Ovary (tissue), 9 donors: ENCODE measurements around the gene MOV10. TPM values are rescaled to one million over a fixed set of nuclear protein-coding genes. Genes with fewer than 3 reads are reported as not detected.
"Not testable (repeated sequence)": the region's sequence is repeated elsewhere in the genome, so short reads cannot be mapped to it uniquely, and the experiment has no call there.

Experiments used
- DNase-seq, 5 donors: peaks; one replicate each; pipeline ENCODE4 v3.0.0-alpha.2; 2019 to 2020
- H3K27ac ChIP-seq, 2 donors: fragments of 200-600 bp; one replicate each; pipeline versions ENCODE4 v1.5.1 to v1.8.0; 2019 to 2022
- H3K27me3 ChIP-seq: fragments of 200-600 bp; one replicate; pipeline ENCODE4 v1.8.0; 2022
- H3K36me3 ChIP-seq: fragments of 200-600 bp; sonication (generic); one replicate; pipeline ENCODE4 v1.5.1; 2019
- H3K4me1 ChIP-seq: one replicate; pipeline ENCODE4 v1.8.1; 2013; ENCODE audit warnings: mild to moderate bottlenecking, moderate library complexity; ENCODE audit not compliant: insufficient read depth
- H3K4me3 ChIP-seq: fragments of 200-600 bp; sonication (generic); one replicate; pipeline ENCODE4 v1.5.1; 2017
- H3K9me3 ChIP-seq, 2 donors: fragments of 200-600 bp in 1 of 2; sonication (generic) in 1 of 2; one replicate each; pipeline versions ENCODE4 v1.5.1 to v1.8.1; 2013 to 2019; ENCODE audit warnings: mild to moderate bottlenecking in 1 of 2, moderate library complexity in 1 of 2
- EP300 ChIP-seq: sonication (generic); formaldehyde crosslinking; IDR thresholded peaks from one replicate; pipeline ENCODE4 v1.6.1; 2017; ENCODE audit warnings: antibody characterized with exemption
- POLR2A ChIP-seq: fragments of 450-650 bp; IDR thresholded peaks from one replicate; pipeline ENCODE4 v1.6.1; 2017; ENCODE audit warnings: antibody characterized with exemption, mild to moderate bottlenecking, moderate library complexity
- WGBS, 3 donors: extraction: QIAGEN DNeasy Blood & Tissue Kit in 1 of 3; methylation state at CpG; one replicate each; pipeline versions ENCODE4 v1.1.5 to v1.1.7; 2013 to 2017; 5-methylcytosine and 5-hydroxymethylcytosine counted together
- intact Hi-C, 4 donors: fragments of 100-400 bp; cut with DNase I; formaldehyde crosslinking; loops; one replicate each; pipeline versions ENCODE4 v1.11.0 to v1.15.1; 2022 to 2023
- polyA plus RNA-seq, 2 donors: library from polyadenylated mRNA; stranded (reverse); fragments of 200-250 nt in 1 of 2; fragments of 350-450 nt in 1 of 2; fragmentation: Illumina TruSeq in 1 of 2; extraction: RNeasy Lipid Tissue Mini Kit (QIAGEN cat#74804) in 1 of 2; gene quantifications; one replicate each; pipeline ENCODE4 v1.2.3, GENCODE V29; 2013 to 2014
- total RNA-seq, 7 donors: library from RNA; depleted of rRNA in 2 of 7; stranded (reverse); fragments of >200 nt in 2 of 7; fragmentation: NEBNext Ultra II Directional in 3 of 7; extraction: Animal tissue kit (Norgen Biotek cat#: 25700) in 3 of 7; gene quantifications; one replicate each; pipeline versions ENCODE4 v1.1.0 to v1.2.4, GENCODE V29; 2016 to 2023
- TF ChIP-seq, protein P1 (sequence below), 3 donors: fragments of 450-650 bp in 2 of 3; fragments of 200-600 bp in 1 of 3; IDR thresholded peaks; one replicate each; pipeline versions ENCODE4 v1.5.1 to v1.8.0; 2016 to 2022; ENCODE audit warnings: antibody characterized with exemption in 3 of 3, mild to moderate bottlenecking in 1 of 3
- donor health status: DM: no; HTN: no; CAD: no; lungs with moderate emphysema.
- donor health status: DM: no; HTN: no; CAD: no.
- donor health status: Bipolar disorder and iron deficiency.
- donor health status: DM: yes; HTN: yes; CAD: no.
- donor health status: DM: no; HTN: no; CAD: no.
- donor health status: DM: yes; HTN: yes; CAD: no.

Gene MOV10
- total and polyA plus RNA-seq, 9 donors = 31.7 to 66.3 (median 50.2) TPM

DNA sequence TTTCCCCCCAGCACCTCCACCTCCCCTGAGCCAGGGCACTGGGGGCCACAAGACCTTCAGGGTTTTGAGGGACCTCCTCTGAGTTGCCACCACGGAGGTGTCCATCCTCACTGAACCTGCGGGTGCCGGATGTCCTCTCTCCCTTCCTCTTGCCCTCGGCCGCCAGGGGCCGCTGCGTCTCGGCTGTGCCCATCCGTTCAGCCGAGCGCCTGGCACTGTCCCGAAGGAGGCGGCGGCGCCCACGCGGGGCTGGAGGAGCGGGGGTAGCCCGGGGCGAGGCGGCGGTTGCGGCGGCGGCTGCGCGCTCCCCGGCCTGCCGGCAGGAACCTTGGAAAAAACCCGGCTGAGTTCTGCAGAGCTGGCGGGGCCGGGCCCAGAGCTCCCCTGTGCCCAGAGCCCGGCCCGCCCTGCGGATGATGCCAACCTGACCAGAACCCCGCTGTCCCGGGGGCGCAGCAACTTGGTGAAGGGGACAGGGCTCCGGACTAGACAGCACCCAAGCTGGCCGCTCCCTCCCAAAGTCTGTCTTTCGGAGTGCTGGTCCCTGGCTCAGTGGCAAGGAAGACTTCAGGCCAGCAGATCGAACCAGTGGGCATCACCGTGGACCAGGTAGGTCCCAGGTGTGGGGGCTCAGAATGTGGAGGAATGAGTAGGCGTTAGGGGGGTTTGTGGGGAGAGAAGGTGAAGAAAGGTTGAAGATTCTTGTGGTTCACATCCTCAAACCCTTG lies 44.4 kb downstream of the MOV10 start:
- Histone ChIP-seq H3K27me3 (no peaks in the 10 kb centered on the region), H3K4me1 (peaks cover 9% of the 10 kb centered on the region), H3K27ac (no peak overlapping the region), H3K4me3 (peak overlapping the region; percentile 24), H3K9me3 (no peaks in the 10 kb centered on the region), H3K36me3 (no peaks in the 10 kb centered on the region)
- TF ChIP-seq POLR2A = no peak
- TF ChIP-seq EP300 = no peak
- TF ChIP-seq, protein P1, sequence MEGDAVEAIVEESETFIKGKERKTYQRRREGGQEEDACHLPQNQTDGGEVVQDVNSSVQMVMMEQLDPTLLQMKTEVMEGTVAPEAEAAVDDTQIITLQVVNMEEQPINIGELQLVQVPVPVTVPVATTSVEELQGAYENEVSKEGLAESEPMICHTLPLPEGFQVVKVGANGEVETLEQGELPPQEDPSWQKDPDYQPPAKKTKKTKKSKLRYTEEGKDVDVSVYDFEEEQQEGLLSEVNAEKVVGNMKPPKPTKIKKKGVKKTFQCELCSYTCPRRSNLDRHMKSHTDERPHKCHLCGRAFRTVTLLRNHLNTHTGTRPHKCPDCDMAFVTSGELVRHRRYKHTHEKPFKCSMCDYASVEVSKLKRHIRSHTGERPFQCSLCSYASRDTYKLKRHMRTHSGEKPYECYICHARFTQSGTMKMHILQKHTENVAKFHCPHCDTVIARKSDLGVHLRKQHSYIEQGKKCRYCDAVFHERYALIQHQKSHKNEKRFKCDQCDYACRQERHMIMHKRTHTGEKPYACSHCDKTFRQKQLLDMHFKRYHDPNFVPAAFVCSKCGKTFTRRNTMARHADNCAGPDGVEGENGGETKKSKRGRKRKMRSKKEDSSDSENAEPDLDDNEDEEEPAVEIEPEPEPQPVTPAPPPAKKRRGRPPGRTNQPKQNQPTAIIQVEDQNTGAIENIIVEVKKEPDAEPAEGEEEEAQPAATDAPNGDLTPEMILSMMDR (IDR thresholded peaks at IDR 0.05) = peak; percentile 73 to 87 (median 79)
- 12 to 19% (median 17%) methylated on average over 20 to 44 of the region's 44 CpGs for WGBS, 3 donors
- peak; percentile 78 to 89 (median 85) for DNase-seq
- intact Hi-C loops = loop anchor here (5.0 to 10.0 kb wide), 9 partner anchors 83 to 676 kb away; partner anchors contain the start of genes SLC16A1 (in 2 of the 4), LRIG2 (in 1 of the 4) and MAGI3 (in 1 of the 4)

DNA sequence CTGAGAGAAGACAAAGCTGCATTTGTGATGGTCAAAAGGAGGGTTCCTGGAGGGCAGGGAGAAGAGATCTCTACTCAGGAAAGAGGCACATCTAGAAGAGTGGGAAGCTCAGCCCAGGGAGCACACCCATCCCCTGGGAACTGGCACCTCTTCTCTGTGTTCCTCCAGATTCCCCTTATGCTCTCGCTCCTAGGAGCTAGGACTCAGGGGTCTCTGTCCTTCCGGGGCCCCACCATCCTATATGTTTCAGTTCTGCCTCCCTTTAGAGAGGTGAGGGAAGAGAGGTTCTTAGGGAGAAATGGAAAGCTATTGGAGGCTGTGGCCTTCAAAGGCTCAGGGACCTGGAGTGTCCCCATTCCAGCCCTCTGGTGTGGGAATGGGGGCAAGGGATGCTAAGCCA lies 45.2 kb downstream of the MOV10 start:
- no peak for DNase-seq
- intact Hi-C loops = loop anchor here (5.0 to 10.0 kb wide), 9 partner anchors 83 to 675 kb away; partner anchors contain the start of genes SLC16A1 (in 2 of the 4), LRIG2 (in 1 of the 4) and MAGI3 (in 1 of the 4)
- no peaks in the 10 kb centered on the region for H3K36me3 ChIP-seq
- H3K27ac ChIP-seq = no peak overlapping the region
- 92 to 95% (median 94%) methylated on average over 2 of the region's 2 CpGs for WGBS, 3 donors
- no peak overlapping the region for H3K4me3 ChIP-seq
- no peaks in the 10 kb centered on the region for H3K9me3 ChIP-seq
- no peaks in the 10 kb centered on the region for H3K27me3 ChIP-seq
- H3K4me1 ChIP-seq = peaks cover 7% of the 10 kb centered on the region
- TF ChIP-seq, protein P1 (IDR thresholded peaks at IDR 0.05) = no peak

DNA sequence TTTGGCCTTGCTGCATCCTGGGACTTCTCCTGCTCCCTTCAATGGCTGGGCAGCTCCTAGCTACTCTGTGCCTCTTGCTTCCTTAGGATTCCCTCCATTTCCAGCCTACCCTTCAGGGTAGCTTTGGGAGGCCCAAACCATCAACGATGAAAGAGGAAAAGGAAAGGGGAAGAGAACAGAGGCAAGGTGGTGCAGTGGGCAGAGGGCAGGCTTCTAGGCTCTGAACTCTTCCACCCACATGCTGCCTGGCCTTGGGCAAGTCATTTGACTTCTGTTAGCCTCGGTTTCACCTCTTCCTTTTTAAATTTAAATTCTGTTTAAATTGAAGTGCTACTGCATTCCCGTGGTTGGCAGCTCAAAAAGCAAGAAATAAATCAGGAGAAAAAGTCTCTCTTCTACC lies 46.3 kb downstream of the MOV10 start:
- Histone ChIP-seq H3K9me3 (no peaks in the 10 kb centered on the region), H3K36me3 (no peaks in the 10 kb centered on the region), H3K27ac (no peak overlapping the region), H3K27me3 (no peaks in the 10 kb centered on the region), H3K4me3 (no peak overlapping the region), H3K4me1 (peaks cover 7% of the 10 kb centered on the region)
- DNase-seq = no peak
- intact Hi-C loops = no loop called here
- TF ChIP-seq POLR2A = no peak
- WGBS, 3 donors = 77 to 84% (median 79%) methylated on average over 3 of the region's 3 CpGs

DNA sequence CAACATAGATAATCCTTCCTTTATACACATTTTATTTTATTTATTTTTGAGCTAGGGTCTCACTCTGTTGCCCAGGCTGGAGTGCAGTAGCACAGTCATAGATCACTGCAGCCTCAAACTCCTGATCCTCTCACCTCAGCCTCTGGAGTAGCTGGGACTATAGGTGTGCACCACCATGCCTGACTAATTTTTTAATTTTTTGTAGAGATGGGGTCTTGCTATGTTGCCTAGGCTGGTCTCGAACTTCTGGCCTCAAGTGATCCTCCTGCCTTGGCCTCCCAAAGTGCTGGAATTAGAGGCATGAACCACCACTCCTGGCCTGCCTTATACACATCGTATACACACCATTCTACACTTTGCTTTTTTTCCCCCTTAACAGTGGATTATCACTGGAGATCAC lies 46.8 kb downstream of the MOV10 start:
- H3K4me1 ChIP-seq, H3K27ac ChIP-seq, H3K36me3 ChIP-seq, H3K9me3 ChIP-seq, intact Hi-C loops, H3K27me3 ChIP-seq, DNase-seq, H3K4me3 ChIP-seq: not testable (repeated sequence)
- WGBS, 3 donors = 93 to 98% (median 96%) methylated on average over 2 of the region's 2 CpGs

DNA sequence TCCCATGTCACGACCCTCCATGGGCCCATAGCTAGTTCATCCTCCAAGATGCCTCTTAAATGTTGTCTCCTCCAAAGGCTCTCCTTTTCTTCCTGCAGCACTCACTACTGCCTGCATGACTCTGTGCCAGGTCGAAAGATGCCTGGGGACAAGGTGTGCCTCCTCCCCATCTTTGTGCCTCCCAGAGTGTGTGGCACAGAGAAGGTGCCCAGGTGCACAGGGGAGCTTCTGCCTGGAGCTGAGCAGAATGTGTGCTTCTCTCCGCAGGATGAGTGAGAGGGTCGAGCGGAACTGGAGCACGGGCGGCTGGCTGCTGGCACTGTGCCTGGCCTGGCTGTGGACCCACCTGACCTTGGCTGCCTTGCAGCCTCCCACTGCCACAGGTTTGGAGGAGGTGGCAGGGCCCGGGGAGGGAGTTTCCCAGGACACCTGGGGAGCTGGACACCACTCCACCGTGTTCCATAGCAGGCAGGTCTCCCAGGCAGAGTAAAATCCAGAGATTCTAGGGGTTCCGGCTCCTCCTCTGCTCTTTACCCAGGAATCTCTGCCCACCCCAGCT lies 47.6 kb downstream of the MOV10 start:
- Histone ChIP-seq H3K4me3 (no peak overlapping the region), H3K27ac (peak overlapping the region in 1 of 2 donors; percentile 19), H3K36me3 (no peaks in the 10 kb centered on the region), H3K27me3 (no peaks in the 10 kb centered on the region), H3K4me1 (peaks cover 7% of the 10 kb centered on the region), H3K9me3 (no peaks in the 10 kb centered on the region)
- peak in 1 of 5 donors; percentile 20 for DNase-seq
- 41 to 51% (median 44%) methylated on average over 10 of the region's 10 CpGs for WGBS, 3 donors
- intact Hi-C loops = no loop called here
- no peak for TF ChIP-seq EP300
- TF ChIP-seq, protein P1 (IDR thresholded peaks at IDR 0.05) = no peak
- no peak for TF ChIP-seq POLR2A
